SH-SY5Y (cell line): ENCODE data around the gene LARGE1.

ENCODE experiments used
- GATA2 ChIP-seq: IDR thresholded peaks from 2 replicates; pipeline ENCODE4 v1.6.1; 2011; ENCODE audit warnings: mild to moderate bottlenecking, low read depth, low read length
- GATA3 ChIP-seq: IDR thresholded peaks from 2 replicates; pipeline ENCODE4 v1.6.1; 2011; ENCODE audit warnings: low read depth, mild to moderate bottlenecking, low read length, moderate library complexity

The LARGE1 gene

GRCh38 chr22:33331017-33331416 lies 589.3 kb downstream of the LARGE1 start:
- TF ChIP-seq GATA2 (no peak), GATA3 (no peak)

- no peak for TF ChIP-seq GATA3
These were observed 589.7 kb downstream of the LARGE1 start for GRCh38 chr22:33330534-33330933.

GRCh38 chr22:33329398-33329797 lies 590.9 kb downstream of the LARGE1 start:
- TF ChIP-seq GATA3 (no peak), GATA2 (no peak)

GRCh38 chr22:33328789-33329296 lies 591.4 kb downstream of the LARGE1 start:
- TF ChIP-seq GATA2, result no peak
- no peak for TF ChIP-seq GATA3

GRCh38 chr22:33327348-33327860 lies 592.9 kb downstream of the LARGE1 start:
- TF ChIP-seq GATA3, result no peak
- no peak for TF ChIP-seq GATA2

- TF ChIP-seq GATA2 (no peak), GATA3 (no peak)
These were observed 593.6 kb downstream of the LARGE1 start for GRCh38 chr22:33326540-33327295.

- no peak for TF ChIP-seq GATA3
- TF ChIP-seq GATA2, result no peak
These were observed 594.9 kb downstream of the LARGE1 start for GRCh38 chr22:33325232-33326004.

GRCh38 chr22:33324228-33324627 lies 596.0 kb downstream of the LARGE1 start:
- no peak for TF ChIP-seq GATA2
- no peak for TF ChIP-seq GATA3

GRCh38 chr22:33321466-33321865 lies 598.8 kb downstream of the LARGE1 start:
- TF ChIP-seq GATA2 (no peak), GATA3 (no peak)

GRCh38 chr22:33315954-33316353 lies 604.3 kb downstream of the LARGE1 start:
- TF ChIP-seq GATA2 (no peak), GATA3 (no peak)

GRCh38 chr22:33315117-33315516 lies 605.2 kb downstream of the LARGE1 start:
- TF ChIP-seq GATA3, result no peak
- TF ChIP-seq GATA2, result no peak

GRCh38 chr22:33314316-33314715 lies 606.0 kb downstream of the LARGE1 start:
- no peak for TF ChIP-seq GATA3
- TF ChIP-seq GATA2, result no peak

- TF ChIP-seq GATA3 (no peak), GATA2 (no peak)
These were observed 617.2 kb downstream of the LARGE1 start for GRCh38 chr22:33303099-33303498.

GRCh38 chr22:33302549-33302948 lies 617.7 kb downstream of the LARGE1 start:
- TF ChIP-seq GATA2 (no peak), GATA3 (no peak)

- no peak for TF ChIP-seq GATA3
- no peak for TF ChIP-seq GATA2
These were observed 618.2 kb downstream of the LARGE1 start for GRCh38 chr22:33302049-33302545.
